SH-SY5Y (cell line): ENCODE data around the gene TNFRSF9.
A peak's percentile ranks its signal among the peaks of the same experiment; 100 is the strongest.

ENCODE experiments used
- GATA2 ChIP-seq: IDR thresholded peaks from 2 replicates; pipeline ENCODE4 v1.6.1; 2011; ENCODE audit warnings: mild to moderate bottlenecking, low read depth, low read length
- GATA3 ChIP-seq: IDR thresholded peaks from 2 replicates; pipeline ENCODE4 v1.6.1; 2011; ENCODE audit warnings: low read depth, mild to moderate bottlenecking, low read length, moderate library complexity

Gene TNFRSF9

DNA sequence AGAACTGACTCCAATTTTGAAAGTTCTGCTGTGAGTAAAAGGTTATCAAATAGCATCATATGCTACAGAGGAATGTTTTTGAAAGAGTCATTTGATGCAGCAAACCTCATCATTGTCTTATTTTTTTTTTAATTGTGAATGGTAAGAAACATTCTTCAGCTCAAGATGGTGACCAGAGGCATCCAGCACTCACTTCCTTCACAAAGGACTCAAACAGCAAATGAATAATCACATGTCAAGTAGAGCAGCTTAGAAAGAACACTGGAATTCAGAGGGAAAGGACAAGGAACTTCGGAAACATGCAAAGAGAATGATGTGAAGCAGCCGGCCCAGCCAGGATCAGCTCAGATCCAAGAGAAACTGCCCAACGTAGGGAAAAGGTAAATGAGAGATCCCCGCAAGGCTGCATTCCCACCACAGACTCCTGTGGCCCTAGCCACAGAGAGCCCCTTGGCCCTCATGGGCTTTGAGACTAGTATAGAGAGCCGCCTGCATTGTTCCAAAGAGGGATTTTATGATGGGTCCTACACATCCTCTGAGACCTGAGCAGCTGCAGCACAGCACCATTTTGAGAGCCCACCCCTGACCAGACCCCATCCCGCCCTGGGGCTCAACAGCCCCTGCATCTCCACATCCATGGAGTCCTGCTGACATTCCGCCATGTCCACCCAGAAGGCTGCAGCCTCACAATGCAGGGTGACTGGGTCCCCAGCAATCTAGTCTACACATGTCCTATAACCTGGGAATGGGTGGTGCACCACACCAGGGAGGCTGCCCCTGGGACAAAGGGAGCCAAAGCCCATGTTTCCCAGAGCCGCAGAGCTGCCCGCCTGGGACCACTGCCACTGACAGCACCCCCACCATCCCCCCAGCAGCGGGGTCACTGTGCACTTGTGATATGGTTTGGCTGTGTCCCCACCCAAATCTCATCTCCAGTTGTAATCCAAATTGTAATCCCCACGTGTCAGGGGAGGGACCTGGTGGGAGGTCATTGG, 66.5 kb downstream of the TNFRSF9 start:
- TF ChIP-seq GATA3: no peak

DNA sequence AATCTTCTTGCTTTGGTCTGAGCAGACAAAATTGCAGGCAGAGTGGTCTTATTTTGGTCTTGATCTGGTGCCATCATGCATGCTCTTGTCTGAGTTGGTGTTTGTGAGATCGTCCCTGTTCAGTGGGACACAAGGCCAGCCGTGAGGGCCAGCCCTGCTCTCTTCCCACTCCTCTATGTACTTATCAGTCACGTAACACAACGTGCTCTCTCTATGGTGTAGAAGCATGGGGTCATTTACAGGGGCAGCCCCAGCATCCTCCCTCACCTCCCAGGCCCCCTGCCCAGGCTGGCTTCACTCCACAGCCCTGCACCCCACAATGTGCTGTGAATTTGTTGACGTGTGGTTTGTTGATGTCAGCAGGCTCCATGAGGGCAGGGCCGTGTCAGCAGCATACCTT, 69.5 kb downstream of the TNFRSF9 start:
- TF ChIP-seq GATA3: no peak
- TF ChIP-seq GATA2: no peak

DNA sequence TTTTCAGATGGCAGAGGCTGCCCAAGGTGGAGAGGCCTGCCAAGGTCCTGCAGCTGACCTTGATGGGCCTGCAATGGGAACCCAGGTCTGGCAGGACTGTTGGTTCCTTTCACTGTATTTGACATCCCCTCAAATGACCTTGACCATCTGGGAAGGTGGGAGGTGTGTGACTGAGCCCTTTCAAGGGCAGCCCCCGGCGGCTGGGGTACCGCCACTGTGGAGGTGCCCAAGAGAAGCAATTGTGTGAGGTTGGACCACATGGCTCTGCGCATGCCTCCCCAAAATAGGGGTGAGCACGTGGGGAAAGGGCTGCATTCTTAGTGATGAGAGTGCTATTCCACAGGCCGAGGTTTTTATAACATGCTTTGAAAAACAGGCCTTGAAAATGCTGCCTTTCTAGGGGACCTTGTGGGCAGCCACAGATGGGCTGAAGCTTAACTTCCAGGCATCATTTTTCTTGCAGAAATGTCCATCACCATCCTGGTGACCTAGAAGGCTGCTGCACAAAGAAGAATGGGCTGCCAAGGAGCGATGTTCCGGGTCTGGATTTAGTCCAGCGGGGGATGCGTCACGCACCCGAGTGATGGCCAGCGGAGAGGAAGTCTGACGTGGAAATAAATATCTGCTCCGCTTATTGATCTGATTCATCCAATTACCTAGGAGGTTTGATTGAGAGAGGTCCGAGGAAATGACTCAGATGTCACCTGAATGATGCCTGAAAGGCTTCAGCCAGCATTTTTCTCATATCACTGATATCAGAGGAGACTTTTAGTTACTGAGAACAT, 71.3 kb downstream of the TNFRSF9 start:
- no peak for TF ChIP-seq GATA2
- TF ChIP-seq GATA3: no peak

DNA sequence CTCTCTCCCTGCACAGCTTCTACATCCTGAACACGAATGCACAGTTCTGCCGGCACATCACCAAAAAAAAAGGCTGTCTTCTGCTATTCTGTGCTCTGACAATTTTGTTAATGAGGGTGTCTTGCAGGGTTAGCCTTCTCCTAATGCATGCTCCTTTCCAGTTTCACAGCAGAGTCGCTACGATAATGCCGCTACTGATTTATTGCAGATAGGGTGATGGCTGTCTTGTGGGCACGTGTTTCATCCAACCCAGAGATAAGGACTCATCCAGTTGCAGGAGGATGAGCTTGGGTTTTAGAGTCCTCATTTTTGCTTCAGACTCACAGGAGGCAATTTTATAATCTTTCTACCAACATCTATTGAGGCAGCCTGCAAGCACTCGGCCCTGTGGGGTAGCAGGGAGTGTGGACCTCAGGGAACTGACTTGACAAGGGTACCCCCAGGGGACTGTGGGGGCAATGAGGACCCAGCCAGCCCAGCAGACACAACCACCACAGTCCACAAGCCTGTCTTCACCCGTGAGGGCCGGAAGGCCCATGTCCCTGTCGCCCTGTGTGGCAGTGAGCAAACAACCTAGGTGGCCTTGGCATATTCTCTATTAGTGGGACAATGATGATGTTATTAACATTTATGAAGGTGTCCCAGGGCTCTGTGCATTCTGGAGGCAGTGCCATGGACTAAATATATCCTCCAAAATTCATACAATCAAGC, 72.4 kb downstream of the TNFRSF9 start:
- TF ChIP-seq GATA2 (peak; percentile 40), GATA3 (no peak)

GRCh38 chr1:7865978-7866377, 74.7 kb downstream of the TNFRSF9 start:
- TF ChIP-seq GATA3 (no peak), GATA2 (no peak)
